ENCODE results near the gene DPP6.

The DPP6 gene

DNA sequence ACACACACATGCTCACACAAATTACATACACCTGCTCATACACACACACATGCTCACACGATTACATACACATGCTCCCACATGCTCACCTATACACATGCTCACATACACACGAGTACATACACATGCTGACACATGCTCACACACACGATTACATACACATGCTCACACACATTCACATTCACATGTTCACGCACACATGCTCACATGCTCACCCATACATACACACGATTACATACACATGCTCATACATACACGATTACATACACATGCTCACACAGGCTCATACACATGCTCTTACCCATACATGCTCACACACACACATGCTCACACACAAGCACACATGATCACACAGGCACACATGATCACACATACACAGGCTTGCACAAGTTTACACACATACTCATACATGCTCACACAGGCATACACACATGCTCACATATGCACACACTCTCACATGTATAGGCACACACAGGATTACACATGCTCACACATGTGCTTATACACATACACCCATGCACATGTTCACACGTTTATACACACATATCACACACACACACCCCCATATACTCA is 832.2 kb downstream of the DPP6 start:
- FAIRE-seq (peak; percentile 74), DNase-seq (ENCODE audit: insufficient read length, low spot score) (no peak)
- TF ChIP-seq POU2F2 (IDR thresholded peaks at IDR 0.05; ENCODE audit: low read depth, low read length) (no peak), SPI1 (IDR thresholded peaks at IDR 0.05; ENCODE audit: low read depth, low read length) (no peak)

DNA sequence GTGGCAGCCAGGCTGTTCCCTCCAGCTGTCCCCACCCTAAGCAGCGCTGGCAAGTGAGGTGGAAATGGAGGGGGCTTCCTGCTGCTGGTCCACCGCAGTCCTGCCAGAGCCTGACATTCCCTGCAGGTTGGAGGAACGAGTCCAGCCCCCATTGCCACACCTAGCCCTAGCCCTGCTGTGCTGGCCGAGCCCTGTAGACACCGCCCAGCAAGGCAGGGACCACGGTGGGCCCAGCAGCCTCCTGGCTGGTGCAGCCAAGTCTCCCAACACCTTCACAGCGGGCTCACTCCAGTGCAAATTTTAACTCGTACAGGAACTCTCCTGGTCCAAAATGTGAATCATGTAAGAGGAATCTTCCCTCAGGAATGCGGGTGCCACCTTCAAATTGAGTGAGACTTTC is 834.4 kb downstream of the DPP6 start:
- no peak for DNase-seq (ENCODE audit: insufficient read length, low spot score)
- TF ChIP-seq POLR2A (IDR thresholded peaks at IDR 0.05; ENCODE audit: low read depth, low read length) (no peak), TAF1 (IDR thresholded peaks at IDR 0.05; ENCODE audit: low read depth, low read length) (no peak), POLR2AphosphoS5 (IDR thresholded peaks at IDR 0.05; ENCODE audit: low read depth, low read length) (no peak), POU2F2 (IDR thresholded peaks at IDR 0.05; ENCODE audit: low read depth, low read length) (no peak), PAX5 (IDR thresholded peaks at IDR 0.05; ENCODE audit: insufficient read depth, low read length, severe bottlenecking) (no peak), SPI1 (IDR thresholded peaks at IDR 0.05; ENCODE audit: low read depth, low read length) (no peak)
- no peak for FAIRE-seq

DNA sequence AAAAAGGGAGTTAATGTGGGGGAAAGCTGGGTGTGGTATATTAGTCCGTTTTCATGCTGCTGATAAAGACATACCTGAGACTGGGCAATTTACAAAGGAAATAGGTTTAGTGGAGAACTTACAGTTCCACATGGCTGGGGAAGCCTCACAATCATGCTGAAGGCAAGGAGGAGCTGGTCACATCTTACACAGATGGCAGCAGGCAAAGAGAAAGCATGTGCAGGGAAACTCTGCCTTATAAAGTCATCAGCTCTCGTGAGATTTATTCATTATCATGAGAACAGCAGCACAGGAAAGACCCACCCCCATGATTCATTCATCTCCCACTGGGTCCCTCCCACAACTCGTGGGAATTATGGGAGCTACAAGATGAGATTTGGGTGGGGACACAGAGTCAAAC is 836.5 kb downstream of the DPP6 start:
- DNase-seq (ENCODE audit: insufficient read length, low spot score) (no peak), FAIRE-seq (no peak)
- TF ChIP-seq PAX5 (IDR thresholded peaks at IDR 0.05; ENCODE audit: insufficient read depth, low read length, severe bottlenecking), result no peak
- no peak for TF ChIP-seq TAF1 (IDR thresholded peaks at IDR 0.05; ENCODE audit: low read depth, low read length)
- TF ChIP-seq SPI1 (IDR thresholded peaks at IDR 0.05; ENCODE audit: low read depth, low read length), result no peak
- TF ChIP-seq POLR2A (IDR thresholded peaks at IDR 0.05; ENCODE audit: low read depth, low read length), result no peak
- no peak for TF ChIP-seq POLR2AphosphoS5 (IDR thresholded peaks at IDR 0.05; ENCODE audit: low read depth, low read length)
- TF ChIP-seq POU2F2 (IDR thresholded peaks at IDR 0.05; ENCODE audit: low read depth, low read length), result no peak

DNA sequence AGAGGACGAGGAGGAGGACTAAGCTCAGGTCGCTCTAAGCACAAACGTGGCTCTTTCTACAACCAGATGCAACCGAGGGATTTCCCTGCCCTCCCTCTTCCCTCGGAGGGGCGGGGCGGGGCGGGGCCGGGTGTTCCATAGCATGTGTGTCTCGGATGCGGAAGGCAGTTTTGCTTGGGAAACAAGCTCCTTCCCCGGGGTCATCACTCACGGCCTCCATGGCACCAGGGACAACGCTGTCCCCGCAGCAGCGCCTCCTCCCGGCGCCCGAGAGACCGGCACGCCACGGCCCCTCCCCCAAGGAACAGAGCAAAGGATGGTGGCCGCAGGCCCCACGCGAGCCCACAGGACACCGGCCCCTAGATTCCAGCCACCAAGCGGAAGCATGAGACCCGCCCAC is 840.3 kb downstream of the DPP6 start:
- TF ChIP-seq POLR2A (IDR thresholded peaks at IDR 0.05; ENCODE audit: low read depth, low read length), result no peak
- no peak for TF ChIP-seq TAF1 (IDR thresholded peaks at IDR 0.05; ENCODE audit: low read depth, low read length)
- TF ChIP-seq SPI1 (IDR thresholded peaks at IDR 0.05; ENCODE audit: low read depth, low read length), result no peak
- no peak for TF ChIP-seq POU2F2 (IDR thresholded peaks at IDR 0.05; ENCODE audit: low read depth, low read length)
- TF ChIP-seq POLR2AphosphoS5 (IDR thresholded peaks at IDR 0.05; ENCODE audit: low read depth, low read length), result no peak
- TF ChIP-seq PAX5 (IDR thresholded peaks at IDR 0.05; ENCODE audit: insufficient read depth, low read length, severe bottlenecking), result no peak
- no peak for DNase-seq (ENCODE audit: insufficient read length, low spot score)
- no peak for FAIRE-seq

DNA sequence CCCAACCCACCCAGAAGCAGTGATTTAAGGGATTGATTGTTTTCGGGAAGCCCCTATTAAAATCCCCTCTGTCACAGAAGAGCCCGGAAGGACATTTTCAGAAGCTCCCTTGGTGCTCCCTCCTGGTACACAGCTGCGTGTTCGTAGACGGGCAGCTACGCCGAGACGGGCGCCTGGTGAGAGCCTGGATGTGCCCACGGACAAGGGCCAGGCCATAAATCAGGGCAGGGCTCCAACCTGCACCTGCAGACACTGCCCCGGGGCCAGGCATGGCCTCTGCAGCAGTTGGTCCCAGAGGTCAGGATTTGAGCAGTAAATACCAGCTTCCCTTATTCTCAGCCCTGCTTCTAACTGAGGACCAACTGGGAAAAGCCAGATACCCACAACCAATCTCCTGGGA is 843.9 kb downstream of the DPP6 start:
- DNase-seq (ENCODE audit: insufficient read length, low spot score) (no peak), FAIRE-seq (no peak)
- TF ChIP-seq POLR2A (IDR thresholded peaks at IDR 0.05; ENCODE audit: low read depth, low read length), result no peak
- no peak for TF ChIP-seq TAF1 (IDR thresholded peaks at IDR 0.05; ENCODE audit: low read depth, low read length)
- no peak for TF ChIP-seq POU2F2 (IDR thresholded peaks at IDR 0.05; ENCODE audit: low read depth, low read length)
- no peak for TF ChIP-seq PAX5 (IDR thresholded peaks at IDR 0.05; ENCODE audit: insufficient read depth, low read length, severe bottlenecking)
- TF ChIP-seq POLR2AphosphoS5 (IDR thresholded peaks at IDR 0.05; ENCODE audit: low read depth, low read length), result no peak
- no peak for TF ChIP-seq SPI1 (IDR thresholded peaks at IDR 0.05; ENCODE audit: low read depth, low read length)

- FAIRE-seq, result no peak
Measured at GRCh38 chr7:154898973-154899855, 847.0 kb downstream of the DPP6 start.

GRCh38 chr7:154899862-154900261 is 847.7 kb downstream of the DPP6 start:
- FAIRE-seq (no peak), DNase-seq (ENCODE audit: insufficient read length, low spot score) (no peak)
- TF ChIP-seq PAX5 (IDR thresholded peaks at IDR 0.05; ENCODE audit: insufficient read depth, low read length, severe bottlenecking), result no peak
- no peak for TF ChIP-seq POU2F2 (IDR thresholded peaks at IDR 0.05; ENCODE audit: low read depth, low read length)
- no peak for TF ChIP-seq SPI1 (IDR thresholded peaks at IDR 0.05; ENCODE audit: low read depth, low read length)
- no peak for TF ChIP-seq POLR2AphosphoS5 (IDR thresholded peaks at IDR 0.05; ENCODE audit: low read depth, low read length)
- no peak for TF ChIP-seq POLR2A (IDR thresholded peaks at IDR 0.05; ENCODE audit: low read depth, low read length)
- TF ChIP-seq TAF1 (IDR thresholded peaks at IDR 0.05; ENCODE audit: low read depth, low read length), result no peak

More at GRCh38 chr7:154898973-154899855, 847.0 kb downstream of the DPP6 start:
- TF ChIP-seq POLR2A (IDR thresholded peaks at IDR 0.05; ENCODE audit: low read depth, low read length) (no peak), TAF1 (IDR thresholded peaks at IDR 0.05; ENCODE audit: low read depth, low read length) (no peak), POU2F2 (IDR thresholded peaks at IDR 0.05; ENCODE audit: low read depth, low read length) (no peak), PAX5 (IDR thresholded peaks at IDR 0.05; ENCODE audit: insufficient read depth, low read length, severe bottlenecking) (no peak), SPI1 (IDR thresholded peaks at IDR 0.05; ENCODE audit: low read depth, low read length) (no peak), POLR2AphosphoS5 (IDR thresholded peaks at IDR 0.05; ENCODE audit: low read depth, low read length) (no peak)
- DNase-seq (ENCODE audit: insufficient read length, low spot score), result no peak

GRCh38 chr7:154902600-154903082 is 850.4 kb downstream of the DPP6 start:
- DNase-seq (ENCODE audit: insufficient read length, low spot score), result no peak
- FAIRE-seq, result no peak
- no peak for TF ChIP-seq POU2F2 (IDR thresholded peaks at IDR 0.05; ENCODE audit: low read depth, low read length)
- no peak for TF ChIP-seq SPI1 (IDR thresholded peaks at IDR 0.05; ENCODE audit: low read depth, low read length)
- TF ChIP-seq POLR2A (IDR thresholded peaks at IDR 0.05; ENCODE audit: low read depth, low read length), result no peak
- no peak for TF ChIP-seq PAX5 (IDR thresholded peaks at IDR 0.05; ENCODE audit: insufficient read depth, low read length, severe bottlenecking)
- no peak for TF ChIP-seq POLR2AphosphoS5 (IDR thresholded peaks at IDR 0.05; ENCODE audit: low read depth, low read length)
- no peak for TF ChIP-seq TAF1 (IDR thresholded peaks at IDR 0.05; ENCODE audit: low read depth, low read length)

- TF ChIP-seq SPI1 (IDR thresholded peaks at IDR 0.05; ENCODE audit: low read depth, low read length) (no peak), POU2F2 (IDR thresholded peaks at IDR 0.05; ENCODE audit: low read depth, low read length) (no peak), PAX5 (IDR thresholded peaks at IDR 0.05; ENCODE audit: insufficient read depth, low read length, severe bottlenecking) (no peak), POLR2A (IDR thresholded peaks at IDR 0.05; ENCODE audit: low read depth, low read length) (no peak), POLR2AphosphoS5 (IDR thresholded peaks at IDR 0.05; ENCODE audit: low read depth, low read length) (no peak), TAF1 (IDR thresholded peaks at IDR 0.05; ENCODE audit: low read depth, low read length) (no peak)
- DNase-seq (ENCODE audit: insufficient read length, low spot score), result no peak
- no peak for FAIRE-seq
Measured at GRCh38 chr7:154903083-154903731, 851.0 kb downstream of the DPP6 start.
